ENCODE data around the gene SAXO2.
"Not testable (repeated sequence)": the region's sequence is repeated elsewhere in the genome, so short reads cannot be mapped to it uniquely, and the experiment has no call there.

GRCh38 chr15:82284381-82284780 lies 21.8 kb downstream of the SAXO2 start:
- TF ChIP-seq ZNF8 (CRISPR knock-in tag; IDR thresholded peaks at IDR 0.05); ARNTL (CRISPR knock-in tag; IDR thresholded peaks at IDR 0.05; ENCODE audit: borderline replicate concordance, low read depth); ZFP3 (CRISPR knock-in tag; IDR thresholded peaks at IDR 0.05); SNAI2 (CRISPR knock-in tag; IDR thresholded peaks at IDR 0.05); PPARA (CRISPR knock-in tag; IDR thresholded peaks at IDR 0.05; ENCODE audit: borderline replicate concordance); ZFP30 (CRISPR knock-in tag; IDR thresholded peaks at IDR 0.05); TSHZ2 (CRISPR knock-in tag; IDR thresholded peaks at IDR 0.05); PATZ1 (CRISPR knock-in tag; IDR thresholded peaks at IDR 0.05; ENCODE audit: borderline replicate concordance); TCF4 (CRISPR knock-in tag; IDR thresholded peaks at IDR 0.05; ENCODE audit: borderline replicate concordance); CREB5 (CRISPR knock-in tag; IDR thresholded peaks at IDR 0.05; ENCODE audit: low read depth); BACH2 (CRISPR knock-in tag; IDR thresholded peaks at IDR 0.05; ENCODE audit: borderline replicate concordance); OSR1 (CRISPR knock-in tag; IDR thresholded peaks at IDR 0.05): not testable (repeated sequence)

Data from SK-N-SH treated with all-trans-retinoic acid at 6 μM for 48 hours (cell line).